Activated effector memory CD4-positive, alpha-beta T cell treated with Interleukin-2 at 50 U/mL for 16 hours (primary cell): ENCODE measurements around the gene SLC38A7.
"Not testable (repeated sequence)": the region's sequence is repeated elsewhere in the genome, so short reads cannot be mapped to it uniquely, and the experiment has no call there.

Experiments
- DNase-seq: peaks from one replicate; pipeline ENCODE4 v3.0.0-alpha.2; 2020

SLC38A7 gene

DNA sequence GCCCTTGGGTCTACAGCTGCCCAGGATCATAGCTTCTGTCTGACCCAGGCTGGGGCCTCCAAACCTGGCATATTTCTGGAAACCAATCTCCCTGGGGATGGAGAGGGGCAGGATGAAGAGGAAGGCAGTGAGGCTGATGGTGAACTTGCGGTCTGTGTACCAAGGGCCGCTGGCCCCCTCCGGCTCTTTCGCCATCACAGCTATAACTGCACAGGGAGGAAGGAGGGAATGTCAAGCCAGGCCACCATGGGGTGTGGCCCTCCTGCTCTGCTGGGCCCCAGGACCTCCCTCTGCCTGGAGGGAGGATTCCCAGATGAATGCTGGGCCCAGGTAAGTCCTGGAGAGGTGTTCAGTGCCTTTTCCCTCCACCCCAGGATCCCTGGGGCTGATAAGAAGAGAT is 6.3 kb downstream of the SLC38A7 start:
- DNase-seq = no peak

DNA sequence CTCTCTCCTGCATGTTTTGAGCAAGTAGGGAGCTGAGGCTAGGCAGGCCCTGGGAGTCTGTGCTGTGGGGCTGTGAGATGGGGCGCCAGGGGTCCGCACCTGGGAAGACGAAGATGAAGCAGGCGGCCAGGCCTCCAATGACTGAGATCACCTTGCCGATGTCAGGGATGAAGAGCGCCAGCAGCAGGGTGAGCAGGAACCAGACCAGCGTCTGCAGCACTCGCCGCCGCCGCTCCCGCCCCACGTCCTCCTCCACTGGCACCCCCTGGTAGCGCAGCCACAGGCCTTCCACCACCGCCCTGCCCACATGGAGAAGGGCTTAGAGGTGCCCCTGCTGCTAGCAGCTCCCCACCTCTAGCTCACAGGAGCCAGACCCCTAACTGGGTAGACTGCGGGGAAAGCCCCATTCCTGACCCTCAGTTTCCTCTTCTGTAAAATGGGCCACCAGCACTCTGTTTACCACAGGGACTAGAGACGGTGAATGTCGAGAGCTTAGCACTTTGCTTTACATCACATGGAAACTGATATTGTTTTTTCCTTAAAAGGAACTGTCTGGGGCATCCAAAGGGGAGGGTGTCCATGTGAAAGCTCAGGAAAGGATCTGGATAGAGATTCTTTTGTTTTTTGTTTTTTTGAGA is 13.5 kb downstream of the SLC38A7 start:
- no peak for DNase-seq

DNA sequence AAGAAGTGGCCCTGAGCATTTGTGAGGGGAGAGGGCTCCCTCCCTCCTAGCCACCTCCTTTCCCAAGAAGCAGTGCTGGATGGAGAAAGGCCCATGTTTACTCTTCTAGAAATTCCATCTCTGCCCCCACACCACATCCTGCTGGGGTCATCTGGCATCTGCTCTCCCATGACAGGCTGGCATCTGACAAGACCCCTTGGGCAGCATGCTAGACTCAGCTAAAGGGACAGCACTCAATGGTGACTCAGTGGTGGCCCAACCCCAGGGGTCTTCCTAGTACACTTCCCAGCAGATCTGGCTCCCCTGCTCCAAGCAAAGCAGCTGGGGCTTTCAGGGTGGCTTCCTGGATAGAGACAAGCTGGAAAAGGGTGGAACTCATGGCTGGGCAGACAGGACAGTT is 14.4 kb downstream of the SLC38A7 start:
- DNase-seq = no peak

DNA sequence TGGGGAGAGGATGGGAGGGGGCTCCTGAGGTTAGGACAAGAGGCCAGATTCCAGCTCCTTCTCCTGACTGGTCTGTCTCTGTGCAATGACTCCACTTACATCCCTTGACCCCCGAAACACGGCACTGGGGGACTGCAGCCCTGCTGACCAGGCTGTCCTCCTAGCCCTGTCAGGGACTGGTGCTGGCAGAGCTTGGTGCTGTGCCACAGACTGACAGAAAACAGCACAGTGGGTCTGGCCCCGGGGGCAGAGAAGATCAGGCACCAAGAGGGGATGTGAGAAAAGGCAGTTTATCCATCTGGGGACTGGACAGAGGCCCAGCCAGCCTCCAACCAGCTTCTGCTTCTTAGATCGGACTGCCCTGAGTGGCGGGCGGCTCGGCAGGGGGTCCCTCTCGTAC is 19.4 kb downstream of the SLC38A7 start:
- DNase-seq = no peak

DNA sequence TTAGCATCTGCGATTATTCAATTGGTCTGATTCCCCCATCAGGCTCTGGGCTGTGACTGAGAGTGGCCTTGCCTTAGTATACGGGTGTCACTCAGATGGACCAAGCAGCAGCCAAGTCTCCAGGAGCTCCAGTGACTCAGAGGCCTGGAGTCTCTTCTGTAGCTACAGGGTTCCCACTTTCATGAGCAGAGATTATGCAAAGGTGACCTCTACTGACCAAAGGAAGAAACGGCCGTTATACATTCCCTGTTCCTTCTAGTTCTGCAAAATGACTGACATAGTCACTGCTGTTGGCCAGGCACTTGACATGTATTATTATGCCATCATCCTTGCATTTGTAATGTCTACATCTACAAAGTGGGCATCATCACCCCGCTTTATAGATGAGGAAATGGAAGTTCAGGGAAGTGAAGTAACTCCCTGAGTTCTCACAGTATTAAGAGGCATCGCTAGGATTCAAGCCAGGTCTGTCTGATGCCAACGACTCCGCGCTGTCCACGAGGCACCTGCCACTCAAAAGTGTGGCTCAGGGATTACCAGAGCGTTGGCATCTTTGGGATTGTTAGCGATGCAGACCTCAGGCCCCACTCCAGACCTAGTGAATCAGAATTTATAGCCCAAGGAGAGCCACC is 23.3 kb downstream of the SLC38A7 start:
- no peak for DNase-seq

DNA sequence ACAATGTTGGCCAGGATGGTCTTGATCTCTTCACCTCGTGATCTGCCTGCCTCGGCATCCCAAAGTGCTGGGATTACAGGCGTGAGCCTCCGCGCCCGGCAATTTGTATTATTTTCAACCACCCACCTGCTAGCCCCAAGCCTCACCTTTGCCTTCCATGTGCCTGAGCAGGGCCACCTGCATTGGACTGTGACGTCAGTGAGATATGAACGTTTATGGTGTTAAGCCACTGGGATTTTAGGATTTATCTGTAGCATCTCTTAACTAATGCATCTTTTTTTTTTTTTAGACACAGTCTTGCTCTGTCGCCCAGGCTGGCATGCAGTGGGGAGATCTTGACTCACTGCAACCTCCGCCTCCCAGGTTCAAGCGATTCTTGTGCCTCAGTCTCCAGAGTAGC is 24.7 kb downstream of the SLC38A7 start:
- DNase-seq = not testable (repeated sequence)

DNA sequence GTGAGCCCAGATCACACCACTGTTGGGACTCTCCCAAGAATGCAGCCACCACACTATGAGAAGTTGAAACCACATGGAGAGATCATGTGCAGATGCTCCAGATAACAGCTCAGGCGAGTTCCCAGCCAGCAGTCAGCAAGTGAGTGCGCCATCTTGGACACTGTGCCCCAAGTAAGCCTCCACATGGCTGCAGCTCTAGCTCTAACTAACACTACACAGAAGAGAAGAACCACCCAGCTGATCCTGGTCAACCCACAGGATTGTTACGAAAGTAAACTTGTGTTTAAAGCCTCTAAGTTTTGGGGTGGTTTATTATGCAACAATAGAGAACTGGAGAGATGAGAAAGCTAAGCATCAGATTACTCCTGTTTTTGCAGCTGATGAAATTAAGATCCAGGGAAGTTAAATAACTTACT is 25.8 kb downstream of the SLC38A7 start:
- no peak for DNase-seq

DNA sequence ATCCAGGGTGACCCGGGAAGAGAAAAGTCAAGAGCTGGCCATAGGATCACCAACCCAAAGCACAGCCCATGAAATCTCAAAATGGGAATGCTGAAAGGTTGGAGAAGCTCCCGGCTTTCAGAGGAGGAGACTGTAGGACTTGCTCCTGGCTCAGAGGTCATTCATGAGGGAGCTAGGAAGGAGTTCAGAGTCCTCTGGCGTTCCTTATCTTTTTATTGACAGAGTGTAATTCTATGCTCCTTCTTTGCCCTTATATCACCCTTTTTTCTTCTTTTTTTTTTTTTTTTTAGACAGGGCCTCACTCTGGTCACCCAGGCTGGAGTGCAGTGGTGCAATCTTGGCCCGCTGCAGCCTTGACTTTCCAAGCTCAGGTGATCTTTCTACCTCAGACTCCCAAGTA is 27.7 kb downstream of the SLC38A7 start:
- DNase-seq = no peak

DNA sequence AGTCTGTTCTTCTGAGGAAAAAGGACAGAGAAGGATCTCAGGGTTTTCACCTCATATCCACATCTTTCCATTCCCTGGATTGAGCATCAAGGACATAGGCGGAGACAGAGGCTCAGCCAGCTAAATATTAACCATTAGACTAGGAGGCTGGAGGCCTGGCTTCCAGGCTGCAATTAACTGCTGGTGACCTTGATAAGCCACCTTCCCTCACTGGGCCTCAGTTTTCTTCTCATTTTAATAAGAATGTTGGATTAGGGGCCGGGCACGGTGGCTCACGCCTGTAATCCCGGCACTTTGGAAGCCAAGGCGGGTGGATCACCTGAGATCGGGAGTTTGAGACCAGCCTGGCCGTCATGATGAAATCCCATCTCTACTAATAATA is 29.4 kb downstream of the SLC38A7 start:
- no peak for DNase-seq

DNA sequence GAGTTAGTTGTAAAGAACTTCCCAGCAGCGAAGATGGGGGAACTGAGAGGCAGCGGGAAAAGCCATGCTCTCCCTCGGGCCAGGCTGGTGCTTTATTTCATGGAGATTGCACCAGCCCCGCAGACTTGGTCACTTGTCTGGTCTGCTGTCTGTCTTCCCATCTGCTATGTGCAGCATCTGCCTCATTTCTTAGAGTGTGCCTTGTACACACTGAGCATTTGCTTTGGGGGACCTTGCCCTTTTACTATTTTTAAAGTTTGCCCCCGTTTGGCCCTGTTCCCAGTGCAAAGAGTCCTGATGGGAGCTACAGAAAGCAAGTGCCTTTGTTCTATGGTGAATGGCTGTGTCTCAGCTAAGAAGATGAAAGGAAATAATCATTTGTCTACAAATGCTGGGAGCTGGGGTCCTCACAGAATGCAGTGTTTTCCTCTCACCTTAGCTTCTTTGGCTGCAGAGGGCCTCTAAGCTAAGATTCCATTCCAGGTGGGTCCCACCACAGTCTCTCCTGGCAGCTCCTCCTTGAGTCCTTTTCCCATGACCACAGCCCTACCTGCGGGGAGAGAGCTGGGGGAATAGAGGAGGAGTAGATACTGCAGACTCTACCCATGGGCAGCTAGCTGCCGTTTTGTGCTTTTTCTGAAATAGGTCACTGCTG is 29.9 kb downstream of the SLC38A7 start:
- no peak for DNase-seq

DNA sequence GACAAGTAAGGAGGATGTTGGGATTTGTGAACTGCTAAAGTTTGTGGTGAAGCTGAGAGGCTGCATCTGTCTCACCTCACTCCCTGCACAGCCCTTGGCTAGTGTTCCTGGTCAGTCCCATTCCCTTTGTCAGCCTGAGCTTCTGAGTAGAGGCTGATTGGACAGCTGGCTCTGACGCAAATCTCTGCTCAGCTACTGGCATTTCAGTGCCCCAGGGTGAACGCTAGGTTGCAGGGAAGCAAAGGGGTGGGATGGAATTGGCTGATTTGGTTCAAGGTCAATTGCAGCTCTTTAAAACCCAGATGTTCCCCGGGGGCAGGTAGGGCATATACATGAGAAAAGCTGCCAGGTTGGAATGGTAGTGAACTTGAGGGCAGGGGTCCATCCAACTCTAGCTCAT is 31.8 kb downstream of the SLC38A7 start:
- no peak for DNase-seq

DNA sequence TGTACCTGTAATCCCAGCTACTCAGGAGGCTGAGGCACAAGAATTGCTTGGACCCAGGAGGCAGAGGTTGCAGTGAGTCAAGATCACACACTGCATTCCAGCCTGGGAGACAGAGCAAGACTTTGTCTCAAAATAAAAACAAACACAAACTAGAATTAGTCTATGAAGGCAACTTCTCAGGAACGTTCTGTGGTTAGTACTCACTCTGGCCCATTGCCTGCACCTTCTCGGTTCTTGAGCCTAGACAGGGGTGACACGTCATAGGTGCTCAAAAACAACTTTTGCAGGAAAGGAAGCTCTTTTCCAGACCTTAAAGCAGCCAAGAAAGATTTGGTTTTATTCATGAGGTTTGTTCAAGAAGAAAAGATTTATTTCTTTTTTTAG is 32.6 kb downstream of the SLC38A7 start:
- no peak for DNase-seq

DNA sequence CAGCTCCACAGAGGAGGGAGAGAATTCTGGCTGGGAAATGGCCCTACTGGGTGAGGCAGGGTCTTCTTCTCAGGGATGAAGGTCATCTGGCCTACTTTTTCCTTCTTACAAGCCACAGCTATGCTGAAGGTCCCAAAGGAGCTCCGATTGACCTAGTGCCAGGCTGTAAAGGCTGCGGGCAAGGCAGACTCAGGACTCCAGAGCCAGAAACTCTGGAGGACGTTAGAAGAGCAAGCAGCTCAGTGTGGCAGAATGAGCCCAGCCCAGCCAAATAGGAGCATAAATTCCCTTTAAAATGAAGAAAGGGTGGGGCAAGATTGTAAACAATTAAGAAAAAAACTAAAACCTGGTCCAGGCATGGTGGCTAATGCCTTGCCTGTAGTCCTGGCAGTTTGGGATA is 34.9 kb downstream of the SLC38A7 start:
- no peak for DNase-seq

DNA sequence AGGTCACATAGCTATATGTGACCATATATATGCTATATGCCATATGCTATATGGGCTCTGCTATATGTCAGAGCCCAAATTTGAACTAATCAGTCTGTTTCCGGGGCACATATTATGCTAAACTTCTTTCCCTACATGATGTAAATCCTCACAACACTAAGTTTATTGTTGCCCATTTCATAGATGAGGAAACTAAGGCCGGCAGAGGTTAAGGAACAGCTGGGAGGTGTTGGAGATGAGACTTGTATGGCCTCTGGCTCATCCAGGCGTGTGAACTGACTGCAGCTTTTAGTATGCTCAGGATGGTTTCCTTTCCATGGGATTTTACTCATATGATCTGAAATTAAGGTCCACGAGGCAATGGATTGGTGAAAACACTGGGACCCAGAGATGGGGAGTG is 37.5 kb downstream of the SLC38A7 start:
- no peak for DNase-seq

DNA sequence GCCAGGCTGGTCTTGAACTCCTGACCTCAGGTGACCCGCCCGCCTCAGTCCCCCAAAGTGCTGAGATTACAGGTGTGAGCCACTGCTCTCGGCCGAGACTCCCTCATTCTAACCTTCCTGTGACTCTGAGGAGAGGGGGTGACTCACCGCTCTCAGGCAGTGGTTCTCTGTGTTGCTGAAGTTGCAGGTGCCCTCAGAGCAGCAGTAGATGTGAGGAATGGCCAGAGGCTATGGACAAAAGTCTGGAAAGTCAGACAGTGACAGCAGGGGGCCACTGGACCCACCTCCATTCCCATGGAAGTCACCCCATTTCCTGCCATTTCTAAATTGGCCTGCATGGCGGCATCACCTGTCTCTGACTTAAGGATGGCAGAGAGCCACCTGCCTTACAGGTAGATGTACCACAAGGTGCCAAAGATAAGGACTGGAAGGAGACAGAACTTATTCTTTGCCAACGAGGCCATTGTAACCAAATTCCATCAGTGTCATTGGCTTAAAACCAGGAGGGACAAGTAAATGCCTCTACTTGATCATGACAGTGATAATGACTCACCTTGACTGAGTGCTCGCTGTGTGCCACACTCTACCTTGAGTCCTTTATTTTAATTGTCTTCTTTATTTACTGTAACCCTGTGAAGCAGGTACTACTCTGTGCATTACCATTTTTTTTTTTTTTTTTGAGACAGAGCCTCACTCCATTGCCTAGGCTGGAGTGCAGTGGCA is 39.6 kb downstream of the SLC38A7 start:
- no peak for DNase-seq

DNA sequence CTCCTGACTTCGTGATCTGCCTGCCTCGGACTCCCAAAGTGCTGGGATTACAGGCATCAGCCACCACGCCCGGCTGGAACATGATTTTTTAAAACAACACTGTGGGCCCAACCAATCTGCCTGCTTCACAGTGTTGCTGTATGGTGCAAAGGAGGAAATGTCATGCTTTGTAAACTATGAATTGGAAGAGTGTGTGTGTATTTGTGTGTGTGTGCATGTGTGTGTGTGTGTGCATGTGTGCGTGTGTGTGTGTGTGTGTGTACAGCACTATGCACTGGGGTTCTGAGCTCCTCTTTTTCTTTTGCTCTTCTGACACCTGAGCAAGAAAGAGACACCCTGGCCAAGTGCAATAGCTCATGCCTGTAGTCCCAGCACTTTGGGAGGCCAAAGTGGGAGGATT is 40.5 kb downstream of the SLC38A7 start:
- DNase-seq = no peak

DNA sequence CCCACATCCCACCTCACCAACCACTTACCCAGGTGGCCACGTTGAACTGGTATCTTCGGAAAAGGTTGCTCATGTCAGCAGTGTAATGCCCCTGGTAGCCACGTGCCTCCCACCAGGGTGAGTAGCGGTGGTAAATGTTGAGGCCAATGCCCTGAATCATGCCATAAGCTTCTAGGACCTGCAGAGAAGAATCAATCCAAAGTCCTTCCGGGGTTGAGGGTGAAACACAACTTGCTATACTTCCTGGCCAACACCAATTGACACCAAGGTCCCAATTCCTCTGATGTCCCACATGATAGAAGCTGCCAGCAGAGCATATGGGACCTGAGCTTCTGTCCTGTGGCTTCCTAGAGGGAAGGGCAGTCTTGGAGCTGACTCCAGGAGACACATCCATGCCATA is 43.6 kb downstream of the SLC38A7 start:
- DNase-seq = no peak

DNA sequence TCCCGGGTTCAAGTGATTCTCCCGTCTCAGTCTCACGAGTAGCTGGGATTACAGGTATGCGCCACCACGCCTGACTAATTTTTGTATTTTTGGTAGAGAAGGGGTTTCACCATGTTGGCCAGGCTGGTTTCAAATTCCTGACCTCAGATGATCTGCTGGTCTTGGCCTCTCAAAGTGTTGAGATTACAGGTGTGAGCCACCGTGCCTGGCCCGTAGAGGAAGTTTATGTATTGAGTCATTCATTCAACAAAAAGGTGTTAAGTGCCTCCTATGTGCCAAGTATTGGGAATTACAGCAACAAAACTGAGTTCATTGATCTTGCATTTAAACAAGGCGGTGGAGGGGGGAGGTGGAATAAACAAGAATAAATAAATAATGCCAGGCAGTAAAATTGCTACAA is 44.7 kb downstream of the SLC38A7 start:
- no peak for DNase-seq

DNA sequence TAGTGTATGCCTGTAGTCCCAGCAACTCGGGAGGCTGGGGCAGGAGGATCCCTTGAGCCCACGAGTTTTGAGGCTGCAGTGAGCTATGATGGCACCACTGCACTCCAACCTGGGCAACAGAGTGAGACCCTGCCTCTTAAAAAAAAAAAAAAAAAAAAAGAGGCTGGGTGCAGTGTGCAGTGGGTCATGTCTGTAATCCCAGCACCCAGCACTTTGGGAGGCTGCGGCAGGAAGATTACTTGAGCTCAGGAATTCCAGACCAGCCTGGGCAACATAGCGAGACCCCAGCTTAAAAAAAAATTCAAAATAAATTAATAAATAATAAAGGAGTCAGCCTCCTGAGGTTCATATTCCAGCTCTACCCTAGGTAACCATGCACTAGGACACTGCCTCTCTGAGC is 45.3 kb downstream of the SLC38A7 start:
- no peak for DNase-seq

DNA sequence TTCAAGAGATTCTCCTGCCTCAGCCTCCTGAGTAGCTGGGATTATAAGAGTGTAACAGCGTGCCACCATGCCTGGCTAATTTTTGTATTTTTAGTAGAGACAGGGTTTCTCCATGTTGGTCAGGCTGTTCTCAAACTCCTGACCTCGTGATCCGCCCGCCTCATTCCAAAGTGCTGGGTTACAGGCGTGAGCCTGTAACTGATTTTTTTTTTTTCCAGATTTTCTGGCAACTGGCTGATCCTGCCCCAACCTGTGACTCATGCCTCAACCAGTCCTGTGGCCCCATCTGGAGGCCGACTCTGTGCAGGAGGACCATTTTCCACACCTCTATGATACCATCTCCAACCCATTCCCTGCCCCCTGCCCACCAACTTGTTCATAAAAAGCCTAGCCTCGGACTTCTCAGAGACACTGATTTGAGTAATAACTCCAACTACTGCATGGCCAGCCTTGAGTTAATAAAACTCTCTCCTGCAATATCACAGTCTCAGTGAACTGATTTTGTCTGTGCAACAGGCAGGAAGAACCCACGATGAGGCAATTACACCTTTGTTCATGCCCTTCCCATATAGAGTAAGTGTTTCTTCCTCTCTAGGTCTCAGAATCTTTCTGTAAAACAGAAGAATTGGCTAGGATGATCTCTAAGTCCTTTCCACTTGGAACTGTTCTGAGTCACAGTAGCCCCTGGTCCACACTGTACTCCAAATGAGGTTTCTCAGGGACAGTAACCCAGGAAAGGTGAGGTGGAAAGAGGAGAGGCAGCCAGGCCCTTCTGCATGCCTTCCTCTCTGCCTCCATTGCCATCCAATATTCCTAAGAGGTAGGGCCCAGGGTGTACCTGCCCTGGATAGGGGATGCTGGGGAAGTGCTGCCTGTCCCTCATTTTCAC is 46.2 kb downstream of the SLC38A7 start:
- no peak for DNase-seq

DNA sequence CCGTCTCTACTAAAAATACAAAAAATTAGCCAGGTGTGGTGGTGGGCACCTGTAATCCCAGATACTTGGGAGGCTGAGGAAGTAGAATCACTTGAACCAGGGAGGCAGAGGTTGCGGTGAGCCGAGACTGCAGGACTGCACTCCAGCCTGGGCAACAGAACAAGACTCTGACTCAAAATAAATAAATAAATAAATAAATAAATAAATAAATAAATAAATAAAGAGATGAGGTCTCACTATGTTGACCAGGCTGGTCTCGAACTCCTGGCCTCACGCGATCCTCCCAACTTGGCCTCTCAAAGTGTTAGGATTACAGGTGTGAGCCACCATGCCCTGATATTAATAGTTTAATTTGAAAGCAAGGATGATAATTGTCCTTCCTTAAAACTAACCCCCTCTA is 47.5 kb downstream of the SLC38A7 start:
- not testable (repeated sequence) for DNase-seq

DNA sequence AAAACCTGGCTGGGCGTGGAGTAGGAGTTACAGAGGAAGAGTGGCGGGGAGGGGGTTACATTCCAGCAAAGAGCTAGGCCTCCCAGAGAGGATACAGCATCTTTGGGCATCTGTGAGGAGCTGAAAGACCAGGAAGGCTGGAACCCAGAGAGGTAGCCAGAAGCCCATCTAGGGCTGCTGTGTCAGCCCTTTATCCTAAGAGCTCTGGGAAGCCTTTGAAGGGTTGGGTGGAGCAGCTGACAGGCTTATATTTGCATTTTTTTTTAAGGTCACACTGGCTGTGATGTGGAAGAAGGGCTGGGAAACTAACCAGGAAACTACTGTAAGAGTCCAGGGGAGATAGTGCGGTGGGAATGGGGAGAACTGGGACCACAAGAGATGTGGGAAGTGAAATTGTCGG is 48.1 kb downstream of the SLC38A7 start:
- no peak for DNase-seq

DNA sequence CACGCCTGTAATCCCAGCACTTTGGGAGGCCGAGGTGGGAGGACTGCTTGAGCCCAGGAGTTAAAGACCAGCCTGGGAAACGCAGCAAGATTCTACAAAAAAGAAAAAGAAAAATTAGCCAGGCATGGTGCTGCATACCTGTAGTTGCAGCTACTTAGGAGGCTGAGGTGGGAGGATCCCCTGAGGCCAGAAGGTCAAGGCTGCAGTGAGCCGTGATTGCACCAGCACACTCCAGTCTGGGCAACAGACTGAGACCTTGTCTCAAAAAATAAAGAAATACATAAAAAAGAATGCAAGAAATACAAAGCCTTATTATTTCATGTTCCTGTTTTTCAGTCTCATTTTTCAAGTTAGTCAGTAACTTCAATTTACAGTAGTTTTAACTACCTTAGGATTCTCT is 49.1 kb downstream of the SLC38A7 start:
- no peak for DNase-seq
